OCI-M1 (cell line): ENCODE data around the gene CATSPERZ.
A peak's percentile ranks its signal among the peaks of the same experiment; 100 is the strongest.

ENCODE experiments used
- DNase-seq: peaks from one replicate; lab custom pipeline; 2025; lab: John Stamatoyannopoulos, UW

The CATSPERZ gene, protein sequence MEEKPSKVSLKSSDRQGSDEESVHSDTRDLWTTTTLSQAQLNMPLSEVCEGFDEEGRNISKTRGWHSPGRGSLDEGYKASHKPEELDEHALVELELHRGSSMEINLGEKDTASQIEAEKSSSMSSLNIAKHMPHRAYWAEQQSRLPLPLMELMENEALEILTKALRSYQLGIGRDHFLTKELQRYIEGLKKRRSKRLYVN

DNA sequence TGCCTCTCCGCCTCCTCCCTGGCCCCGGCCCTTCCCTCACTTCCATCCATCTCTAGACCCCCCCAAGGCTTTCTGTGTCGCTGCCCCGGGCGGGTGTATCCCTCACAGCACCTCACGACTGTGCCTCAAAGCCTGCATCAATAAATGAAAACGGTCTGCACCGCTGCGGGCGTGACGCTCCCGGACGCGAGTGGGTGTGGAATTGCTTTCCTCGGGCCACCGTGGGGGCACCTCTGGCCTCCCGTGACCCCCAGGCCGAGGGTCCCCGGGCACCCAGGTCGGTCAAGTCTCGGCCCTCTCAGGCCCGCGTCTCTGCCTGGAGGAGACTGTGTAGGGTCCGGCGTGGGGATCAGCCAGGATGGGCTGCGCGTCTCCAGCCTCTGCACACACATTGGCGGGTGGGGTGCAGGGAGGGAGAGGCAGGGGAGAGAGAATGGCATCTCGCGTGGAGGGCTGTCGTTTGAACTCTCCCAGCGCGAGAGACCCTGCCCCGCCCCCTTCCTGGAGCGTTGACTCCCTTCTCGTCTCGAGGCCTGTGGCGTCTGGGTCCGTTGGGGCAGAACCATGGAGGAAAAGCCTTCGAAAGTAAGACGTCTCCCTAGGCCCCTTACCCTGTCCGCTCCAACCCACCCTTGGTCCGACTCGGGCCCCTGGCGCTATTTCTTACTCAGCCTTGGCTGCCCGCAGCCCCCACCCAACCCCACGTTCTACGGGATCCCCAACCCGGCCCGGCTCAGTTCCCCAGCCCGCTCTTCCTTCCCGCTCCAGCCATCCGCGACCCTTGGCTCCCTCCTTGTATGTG, at the start of gene CATSPERZ:
Gene CATSPERZ (plus strand): TSS at position 512 of the 802 bp plus-strand sequence. CDS start 53 bp downstream, at position 565.
- DNase-seq = no peak

DNA sequence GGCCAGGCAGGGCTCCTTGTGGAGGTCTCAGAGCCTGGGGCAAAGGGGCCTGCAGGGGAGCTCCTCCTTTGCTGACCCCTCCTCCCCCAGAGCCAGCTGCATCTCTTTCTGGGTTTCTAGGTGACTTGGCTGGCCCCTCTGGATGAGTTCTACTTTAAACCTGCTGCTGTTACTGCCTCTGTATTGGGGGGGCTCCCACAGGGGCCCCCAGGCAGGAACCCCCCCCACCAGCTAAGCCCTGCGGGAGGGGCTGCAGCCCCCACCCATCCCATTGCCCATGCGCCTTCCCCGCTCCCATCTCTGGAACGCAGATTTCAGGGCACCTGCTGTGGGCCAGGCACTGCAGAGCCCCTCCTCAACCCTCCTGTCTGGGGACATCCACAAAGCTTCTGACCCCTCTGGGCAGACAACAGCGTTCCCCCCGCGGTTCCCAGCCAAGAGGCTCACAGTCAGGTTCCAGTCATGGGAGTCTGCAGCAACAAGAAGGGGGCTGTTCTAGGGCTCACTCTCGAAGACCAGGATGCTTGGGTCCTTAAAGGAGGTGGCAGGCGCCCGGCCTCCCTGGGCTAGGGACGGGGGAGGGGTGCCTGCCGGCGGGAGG, 49.6 kb upstream of the CATSPERZ start:
- DNase-seq = no peak

DNA sequence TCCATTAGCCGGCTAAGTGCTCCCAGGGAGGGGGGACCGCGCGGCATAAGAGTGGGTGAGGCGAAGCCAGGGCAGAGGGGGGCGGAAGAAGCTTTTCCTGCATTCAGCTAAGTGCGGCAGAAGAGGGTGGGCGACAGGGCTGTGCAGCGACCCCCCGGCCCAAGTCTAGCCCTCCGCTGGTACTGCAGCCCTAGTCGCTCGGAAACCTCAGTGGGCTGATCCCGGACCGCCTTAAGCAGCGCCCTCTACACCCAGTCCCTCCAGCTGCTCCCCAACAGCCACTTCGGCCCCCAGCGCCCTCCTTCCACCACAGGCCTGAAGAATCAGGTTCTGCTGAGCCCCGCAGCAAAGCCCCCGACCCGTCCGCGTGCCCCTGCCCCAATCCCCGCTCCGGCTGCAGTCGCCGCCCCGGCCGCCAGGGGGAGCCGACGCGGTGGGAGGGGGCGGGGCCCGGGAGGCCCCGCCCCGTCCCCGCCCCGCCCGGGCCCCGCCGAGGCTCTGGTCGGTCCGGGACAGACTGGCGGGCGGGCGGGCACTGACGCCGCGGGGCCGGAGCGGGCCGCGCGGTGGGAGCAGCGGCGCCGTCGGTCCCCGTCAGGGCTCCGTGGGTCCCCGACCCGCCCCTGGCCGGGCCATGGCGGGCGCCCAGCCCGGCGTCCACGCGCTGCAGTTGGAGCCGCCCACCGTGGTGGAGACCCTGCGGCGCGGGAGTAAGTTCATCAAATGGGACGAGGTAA, 49.0 kb upstream of the CATSPERZ start, which contains the start of gene PLCB3:
Gene PLCB3 (plus strand): TSS at position 515 of the 737 bp plus-strand sequence. CDS start 120 bp downstream, at position 635.
- peak; percentile 79 for DNase-seq

DNA sequence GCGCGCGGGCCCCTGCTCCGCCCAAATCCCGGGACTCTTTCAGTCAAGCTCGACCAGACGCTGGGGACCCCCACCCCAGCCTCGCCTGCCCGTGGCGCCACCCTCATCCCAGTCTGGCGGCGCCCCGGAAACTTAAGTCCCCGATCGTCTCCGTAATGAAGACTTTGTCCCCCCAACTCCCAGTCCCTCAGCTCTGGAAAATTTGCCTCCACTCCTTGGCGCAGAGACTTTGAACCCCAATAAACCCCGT, 48.5 kb upstream of the CATSPERZ start:
- no peak for DNase-seq

DNA sequence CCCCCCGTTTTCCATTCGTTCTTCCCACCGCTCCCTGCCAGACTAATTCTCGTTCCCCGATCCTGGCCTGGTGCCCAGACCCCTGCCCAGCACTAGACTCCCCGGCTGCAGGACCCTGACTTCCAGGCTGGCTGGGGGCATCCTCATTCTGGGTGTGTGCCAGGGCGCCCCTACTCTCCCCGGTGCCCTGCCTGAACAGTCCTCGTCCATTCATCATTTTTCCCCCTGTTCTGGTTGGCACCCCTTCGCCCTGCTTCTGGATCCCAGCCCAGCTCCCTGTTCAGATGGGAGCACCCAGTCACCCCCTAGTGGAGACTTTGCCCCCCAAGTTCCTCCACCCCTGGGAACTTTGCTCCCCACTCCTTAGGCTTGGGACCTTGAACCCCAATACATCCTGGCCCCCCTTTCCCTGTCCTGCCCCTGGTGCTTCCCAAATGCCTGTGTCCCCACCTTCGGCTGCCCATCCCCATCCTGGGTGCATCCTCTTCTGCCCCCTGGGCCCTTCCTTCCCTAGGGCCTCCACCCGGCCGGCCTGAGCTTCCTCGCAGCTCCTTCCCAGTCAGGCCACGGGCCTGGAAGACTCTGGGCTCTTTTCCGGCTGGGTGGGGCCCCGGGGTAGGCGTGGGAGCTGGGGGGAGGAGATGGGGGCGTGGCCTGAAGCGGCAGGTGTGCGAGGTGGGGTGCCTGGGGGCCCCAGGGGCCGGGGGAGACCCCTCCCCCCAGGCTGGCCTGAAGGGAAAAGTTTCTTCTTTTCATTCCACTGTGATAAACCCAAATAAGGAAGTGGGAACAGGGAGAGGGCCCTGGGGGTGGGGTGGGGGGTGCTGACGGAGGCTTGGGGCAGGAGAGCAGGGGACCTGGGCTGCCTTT, 47.9 kb upstream of the CATSPERZ start:
- DNase-seq = peak; percentile 42

DNA sequence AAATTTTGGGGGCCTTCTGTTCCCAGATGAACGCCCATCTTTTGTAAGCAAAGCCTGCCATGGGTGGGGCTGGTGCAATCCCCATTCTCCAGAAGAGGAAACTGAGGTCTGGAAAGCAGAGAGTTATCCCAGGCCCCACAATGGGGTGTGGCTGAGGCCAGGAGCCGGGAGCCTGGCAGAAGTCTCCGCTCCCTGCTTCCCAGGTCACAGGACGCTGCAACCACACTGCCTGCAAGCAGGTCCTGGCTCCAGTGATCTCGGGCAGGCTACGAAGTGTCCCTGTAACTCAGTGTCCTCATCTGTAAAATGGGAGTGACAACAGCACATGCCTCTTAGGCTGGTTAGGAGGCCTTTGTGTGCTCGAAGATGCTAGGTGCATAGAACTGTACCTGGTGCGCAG, 47.1 kb upstream of the CATSPERZ start:
- DNase-seq = no peak

DNA sequence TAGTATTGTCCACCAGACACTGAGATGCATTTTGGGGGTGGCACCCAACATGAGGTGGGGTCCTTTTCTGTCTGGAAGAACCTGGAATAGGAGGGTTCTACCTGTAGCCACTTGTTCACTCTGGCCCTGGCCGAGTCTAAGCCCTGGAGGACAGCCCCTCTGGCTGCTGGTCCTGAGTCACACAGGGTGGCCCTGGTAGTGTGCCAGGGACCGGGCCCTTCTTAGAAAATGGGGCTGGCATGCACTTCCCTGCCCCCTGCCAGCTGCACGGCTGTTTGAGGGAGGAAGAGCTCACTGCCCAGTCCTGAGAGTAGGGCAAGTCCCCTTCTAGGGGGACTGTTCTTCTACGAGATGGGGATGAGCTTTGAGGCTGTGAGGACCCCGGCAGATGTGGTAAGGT, 46.7 kb upstream of the CATSPERZ start:
- no peak for DNase-seq

DNA sequence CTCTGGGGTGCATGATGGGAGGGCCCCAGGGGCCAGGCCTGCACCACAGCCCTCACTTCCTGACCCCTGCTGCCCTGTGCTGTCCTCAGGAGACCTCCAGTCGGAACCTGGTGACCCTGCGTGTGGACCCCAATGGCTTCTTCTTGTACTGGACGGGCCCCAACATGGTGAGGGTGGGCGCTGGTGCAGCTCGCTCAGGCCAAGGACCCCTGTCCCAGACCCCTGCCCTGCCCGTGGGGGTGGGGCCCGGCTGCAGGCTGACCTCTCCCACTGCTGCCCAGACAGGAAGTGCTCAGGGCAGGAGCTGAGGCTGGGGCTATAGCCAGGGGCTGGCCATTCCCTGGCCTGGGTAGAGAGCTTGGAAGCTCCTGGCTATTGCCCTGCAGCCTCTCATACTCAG, 45.8 kb upstream of the CATSPERZ start:
- DNase-seq = no peak

DNA sequence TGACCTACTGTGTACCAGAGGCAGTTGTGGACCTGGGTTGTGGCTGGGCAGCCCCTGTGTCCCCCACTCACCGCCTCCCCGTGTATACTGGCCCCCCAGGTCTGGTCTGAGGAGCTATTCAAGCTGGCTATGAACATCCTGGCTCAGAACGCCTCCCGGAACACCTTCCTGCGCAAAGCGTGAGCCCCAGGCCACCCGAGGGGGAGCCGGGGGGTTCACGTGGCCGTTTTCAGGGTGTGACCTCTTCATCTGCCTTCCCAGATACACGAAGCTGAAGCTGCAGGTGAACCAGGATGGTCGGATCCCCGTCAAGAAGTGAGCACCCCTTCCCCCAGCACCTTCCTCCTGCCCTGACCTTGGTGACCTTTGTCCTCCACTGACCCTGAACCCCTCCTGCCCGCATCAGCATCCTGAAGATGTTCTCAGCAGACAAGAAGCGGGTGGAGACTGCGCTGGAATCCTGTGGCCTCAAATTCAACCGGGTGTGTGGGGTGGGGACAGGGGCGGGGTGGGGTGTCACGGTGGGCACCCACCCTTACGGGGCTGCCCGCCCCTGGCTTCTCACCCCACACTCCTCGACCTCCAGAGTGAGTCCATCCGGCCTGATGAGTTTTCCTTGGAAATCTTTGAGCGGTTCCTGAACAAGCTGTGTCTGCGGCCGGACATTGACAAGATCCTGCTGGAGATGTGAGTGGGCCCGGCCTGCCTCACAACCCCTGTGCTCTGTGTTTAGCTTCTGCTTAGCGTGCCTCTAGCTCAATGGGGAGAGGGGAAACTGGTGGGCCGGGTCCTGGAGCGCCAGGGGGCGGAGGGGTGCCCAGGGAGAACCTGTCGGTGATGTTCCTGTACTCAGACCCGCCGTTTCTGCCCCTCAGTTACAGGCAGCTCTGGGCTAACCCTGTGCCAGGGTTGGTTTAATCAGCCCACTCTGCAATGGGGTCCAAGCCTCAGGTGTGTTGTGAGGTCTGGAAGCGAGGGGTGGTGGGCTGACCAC, 44.7 kb upstream of the CATSPERZ start:
- no peak for DNase-seq

DNA sequence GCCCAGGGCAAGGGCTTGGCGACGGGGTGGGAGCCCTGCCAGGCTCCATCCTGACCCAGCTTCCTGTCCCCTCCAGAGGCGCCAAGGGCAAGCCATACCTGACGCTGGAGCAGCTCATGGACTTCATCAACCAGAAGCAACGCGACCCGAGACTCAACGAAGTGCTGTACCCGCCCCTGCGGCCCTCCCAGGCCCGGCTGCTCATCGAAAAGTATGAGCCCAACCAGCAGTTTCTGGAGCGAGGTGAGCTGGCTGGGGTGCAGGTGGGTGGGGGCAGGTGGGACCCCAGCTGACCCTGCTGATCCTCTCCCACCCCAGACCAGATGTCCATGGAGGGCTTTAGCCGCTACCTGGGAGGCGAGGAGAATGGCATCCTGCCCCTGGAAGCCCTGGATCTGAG, 43.9 kb upstream of the CATSPERZ start:
- DNase-seq = no peak

DNA sequence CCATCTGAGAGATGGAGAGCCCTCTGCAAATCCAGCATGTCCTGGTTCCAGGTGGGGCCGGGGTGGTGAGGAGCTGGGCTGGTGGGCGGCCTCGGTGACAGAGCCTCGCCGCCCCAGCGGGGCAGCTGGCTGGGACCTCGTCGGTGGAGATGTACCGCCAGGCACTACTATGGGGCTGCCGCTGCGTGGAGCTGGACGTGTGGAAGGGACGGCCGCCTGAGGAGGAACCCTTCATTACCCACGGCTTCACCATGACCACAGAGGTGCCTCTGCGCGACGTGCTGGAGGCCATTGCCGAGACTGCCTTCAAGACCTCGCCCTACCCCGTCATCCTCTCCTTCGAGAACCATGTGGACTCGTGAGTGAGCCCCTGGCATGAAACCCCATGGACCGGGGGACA, 41.8 kb upstream of the CATSPERZ start:
- no peak for DNase-seq

DNA sequence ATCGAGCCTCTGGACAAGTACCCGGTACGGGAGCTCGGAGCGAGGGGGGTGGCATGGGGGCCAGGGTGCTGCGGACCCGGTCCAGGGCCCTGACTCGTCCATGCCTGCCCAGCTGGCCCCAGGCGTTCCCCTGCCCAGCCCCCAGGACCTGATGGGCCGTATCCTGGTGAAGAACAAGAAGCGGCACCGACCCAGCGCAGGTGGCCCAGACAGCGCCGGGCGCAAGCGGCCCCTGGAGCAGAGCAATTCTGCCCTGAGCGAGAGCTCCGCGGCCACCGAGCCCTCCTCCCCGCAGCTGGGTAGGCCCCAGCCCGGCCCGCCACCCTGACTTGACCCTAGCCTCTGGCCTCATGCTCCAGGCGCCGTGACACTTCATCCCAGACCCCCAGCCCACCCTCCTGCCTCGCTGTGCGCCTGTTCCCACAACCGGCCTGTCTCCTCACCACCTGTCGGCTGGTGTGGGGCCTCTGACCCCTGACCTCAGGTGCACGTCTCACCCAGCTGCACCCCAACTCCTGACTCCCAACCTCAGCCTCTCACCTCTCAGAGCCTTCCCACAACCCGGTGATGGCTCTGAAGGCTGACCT, 41.1 kb upstream of the CATSPERZ start:
- DNase-seq = no peak

DNA sequence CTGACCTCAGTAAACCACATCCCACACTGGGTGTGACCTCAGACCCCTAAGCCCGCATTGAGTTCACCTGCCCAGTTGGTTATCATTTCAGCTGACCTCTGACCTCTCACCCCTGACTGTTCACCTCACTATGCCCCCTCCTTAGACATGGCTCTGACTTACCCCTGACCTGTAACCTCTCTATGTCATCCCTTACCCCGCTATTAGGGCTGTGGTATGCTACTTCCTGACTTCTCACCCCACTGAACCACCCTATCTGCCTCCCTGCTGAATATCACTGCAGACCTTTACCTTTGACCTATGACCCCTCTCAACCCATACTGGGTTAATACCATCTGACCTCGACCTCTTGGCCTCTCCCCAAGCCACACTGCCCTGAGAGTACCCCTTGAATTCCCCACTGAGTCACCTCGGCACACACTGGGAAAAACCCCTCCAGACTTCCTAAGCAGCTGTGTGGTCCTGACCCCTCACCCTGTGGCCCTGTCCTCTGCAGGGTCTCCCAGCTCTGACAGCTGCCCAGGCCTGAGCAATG, 40.6 kb upstream of the CATSPERZ start:
- DNase-seq = no peak

DNA sequence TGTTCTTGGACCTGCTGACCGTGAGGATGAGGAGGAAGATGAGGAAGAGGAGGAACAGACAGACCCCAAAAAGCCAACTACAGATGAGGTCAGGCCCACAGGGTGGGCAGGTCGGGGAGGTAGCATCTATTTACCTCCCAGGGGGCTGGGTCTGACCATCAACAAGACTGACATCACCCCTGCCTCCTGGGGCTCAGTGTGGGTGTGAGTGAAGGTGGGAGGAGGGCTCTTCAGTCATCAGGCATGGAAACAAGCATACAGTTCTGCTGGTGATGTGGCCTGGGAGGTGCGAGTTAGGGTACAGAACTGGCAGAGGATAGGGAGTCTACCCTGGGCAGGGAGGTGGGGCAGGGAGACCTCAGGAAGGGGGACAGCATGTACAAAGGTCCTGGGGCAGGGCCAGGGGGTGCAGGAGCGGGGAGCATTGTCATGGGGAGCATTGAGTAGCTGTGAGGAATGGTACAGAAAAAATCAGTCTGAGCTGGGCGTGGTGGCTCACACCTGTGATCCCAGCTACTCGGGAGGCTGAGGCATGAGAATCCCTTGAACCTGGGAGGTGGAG, 39.9 kb upstream of the CATSPERZ start:
- no peak for DNase-seq

DNA sequence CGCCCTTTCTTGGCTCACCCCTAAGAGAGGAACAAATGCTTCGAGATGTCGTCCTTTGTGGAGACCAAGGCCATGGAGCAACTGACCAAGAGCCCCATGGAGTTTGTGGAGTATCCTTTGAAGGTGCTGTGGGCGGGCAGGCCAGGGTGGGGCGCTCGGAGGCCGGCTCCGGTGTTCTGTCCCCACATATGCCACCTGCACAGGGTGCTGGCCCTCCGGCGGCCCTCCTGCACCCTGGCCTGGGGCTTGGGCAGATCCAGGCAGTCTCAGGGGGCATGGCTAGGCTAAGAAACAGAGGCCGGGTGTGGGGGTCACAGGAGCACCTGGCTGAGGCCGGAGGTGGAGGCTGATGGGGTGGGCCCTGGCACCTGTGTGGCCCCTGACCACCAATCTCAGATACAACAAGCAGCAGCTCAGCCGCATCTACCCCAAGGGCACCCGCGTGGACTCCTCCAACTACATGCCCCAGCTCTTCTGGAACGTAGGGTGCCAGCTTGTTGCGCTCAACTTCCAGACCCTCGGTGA, 38.5 kb upstream of the CATSPERZ start:
- DNase-seq = no peak

DNA sequence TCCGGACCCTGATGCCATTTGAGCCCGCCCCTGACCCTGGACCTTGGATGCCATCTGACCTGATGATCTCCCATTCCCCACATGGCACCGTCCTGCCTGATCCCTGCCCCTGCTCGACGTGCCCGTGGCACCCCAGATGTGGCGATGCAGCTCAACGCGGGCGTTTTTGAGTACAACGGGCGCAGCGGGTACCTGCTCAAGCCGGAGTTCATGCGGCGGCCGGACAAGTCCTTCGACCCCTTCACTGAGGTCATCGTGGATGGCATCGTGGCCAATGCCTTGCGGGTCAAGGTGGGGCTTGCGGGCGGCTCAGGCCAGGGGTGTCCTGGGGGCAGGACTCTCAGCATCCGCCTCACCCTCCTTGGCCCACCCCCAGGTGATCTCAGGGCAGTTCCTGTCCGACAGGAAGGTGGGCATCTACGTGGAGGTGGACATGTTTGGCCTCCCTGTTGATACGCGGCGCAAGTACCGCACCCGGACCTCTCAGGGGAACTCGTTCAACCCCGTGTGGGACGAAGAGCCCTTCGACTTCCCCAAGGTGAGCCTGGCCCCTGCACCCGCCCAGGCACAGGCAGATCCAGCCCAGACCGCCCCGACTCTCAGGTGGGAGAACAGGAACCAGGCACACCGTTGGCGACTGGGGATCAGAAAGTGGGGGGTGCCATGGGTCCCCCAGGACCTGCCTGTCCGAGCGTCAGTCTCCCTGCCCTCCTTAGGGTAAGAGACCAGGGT, 37.7 kb upstream of the CATSPERZ start:
- DNase-seq = no peak

DNA sequence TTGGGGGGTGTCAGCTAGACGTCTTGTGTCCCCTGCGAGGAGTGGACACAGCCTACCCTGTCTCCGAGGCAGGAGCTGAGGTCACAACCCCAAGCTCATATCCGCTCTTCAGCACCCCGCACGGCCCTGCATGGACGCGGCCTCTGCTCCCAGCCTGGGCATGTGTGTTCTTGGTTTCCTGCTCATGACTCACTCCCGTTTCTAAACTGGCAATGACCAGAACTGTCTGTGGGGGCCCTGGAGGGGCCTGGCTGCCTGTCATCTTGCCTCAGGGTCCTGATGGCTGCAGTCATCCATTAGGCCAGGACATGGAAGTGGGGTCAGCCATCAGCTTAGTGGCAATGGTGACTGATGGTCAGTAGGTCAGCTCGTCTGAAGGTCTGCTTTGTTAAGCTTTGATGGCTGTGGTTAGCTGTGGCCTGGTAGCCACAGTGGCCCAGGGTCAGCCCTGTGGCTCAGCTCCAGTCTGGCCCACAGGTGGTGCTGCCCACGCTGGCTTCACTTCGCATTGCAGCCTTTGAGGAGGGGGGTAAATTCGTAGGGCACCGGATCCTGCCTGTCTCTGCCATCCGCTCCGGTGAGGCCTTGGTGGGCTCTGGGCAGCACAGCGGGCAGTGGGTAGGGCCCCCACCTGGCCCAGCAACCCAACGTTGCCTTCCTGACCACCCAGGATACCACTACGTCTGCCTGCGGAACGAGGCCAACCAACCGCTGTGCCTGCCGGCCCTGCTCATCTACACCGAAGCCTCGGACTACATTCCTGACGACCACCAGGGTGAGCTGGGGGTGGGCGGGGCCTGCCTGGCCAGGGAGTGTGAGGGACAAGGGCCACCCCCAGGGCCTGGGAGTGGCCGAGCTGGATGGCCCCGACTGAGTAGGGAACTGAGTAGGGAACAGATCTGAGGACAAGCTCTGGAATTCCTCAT, 36.9 kb upstream of the CATSPERZ start:
- no peak for DNase-seq

DNA sequence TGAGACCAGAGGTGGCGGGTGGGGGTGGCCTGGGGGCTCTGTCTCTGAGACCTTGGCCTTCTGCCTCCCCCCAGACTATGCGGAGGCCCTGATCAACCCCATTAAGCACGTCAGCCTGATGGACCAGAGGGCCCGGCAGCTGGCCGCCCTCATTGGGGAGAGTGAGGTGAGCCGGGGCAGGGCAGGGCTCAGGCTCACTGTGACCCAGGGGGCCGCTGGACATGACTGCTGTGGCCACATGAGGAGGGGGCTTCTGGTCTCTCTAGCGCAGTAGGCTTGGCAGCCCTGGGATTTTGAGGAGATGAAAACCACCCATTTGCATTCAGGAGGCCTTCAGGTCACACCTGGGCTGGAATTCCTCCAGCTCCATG, 36.2 kb upstream of the CATSPERZ start:
- no peak for DNase-seq
